GM12878 (cell line): Measurements from ENCODE around the gene IGF1R. TPM values are rescaled to one million over a fixed set of nuclear protein-coding genes. Genes with fewer than 3 reads are reported as not detected.

ENCODE experiments used
- ATF3 ChIP-seq: IDR thresholded peaks from 2 replicates; pipeline ENCODE4 v1.6.1; 2011; ENCODE audit warnings: low read depth, mild to moderate bottlenecking, low read length, moderate library complexity, borderline replicate concordance; ENCODE audit errors: extremely low read depth
- BCLAF1 ChIP-seq: fragments of 450-650 bp; IDR thresholded peaks from 2 replicates; pipeline ENCODE4 v1.6.1; 2017; ENCODE audit warnings: antibody characterized with exemption, mild to moderate bottlenecking, moderate library complexity
- BHLHE40 ChIP-seq, 2 experiments: fragments of 450-650 bp in 1 of 2; IDR thresholded peaks; 2 replicates each; pipeline ENCODE4 v1.6.1; 2011 to 2017; ENCODE audit warnings: low read depth in 2 of 2, borderline replicate concordance in 1 of 2, improper control_type of control experiment in 1 of 2, low read length in 1 of 2, mild to moderate bottlenecking in 1 of 2
- CBFB ChIP-seq: IDR thresholded peaks from 2 replicates; pipeline ENCODE4 v1.6.1; 2016; ENCODE audit warnings: antibody characterized with exemption, low read depth
- CEBPZ ChIP-seq: fragments of 150-350 bp; IDR thresholded peaks from 2 replicates; pipeline ENCODE4 v1.6.1; 2016; ENCODE audit warnings: low read depth, low read length
- DPF2 ChIP-seq: fragments of 450-650 bp; IDR thresholded peaks from 2 replicates; pipeline ENCODE4 v1.6.1; 2017; ENCODE audit warnings: mild to moderate bottlenecking
- FOXM1 ChIP-seq: IDR thresholded peaks from 2 replicates; pipeline ENCODE4 v1.6.1; 2012; ENCODE audit warnings: low read depth, mild to moderate bottlenecking, inconsistent platforms, low read length, moderate library complexity
- HDAC6 ChIP-seq: fragments of 200-600 bp; sonication (generic); IDR thresholded peaks from one replicate; pipeline ENCODE4 v1.8.0; 2017; ENCODE audit warnings: antibody characterized with exemption; ENCODE audit not compliant: unreplicated experiment
- IRF5 ChIP-seq: fragments of 450-650 bp; IDR thresholded peaks from 2 replicates; pipeline ENCODE4 v1.6.1; 2017; ENCODE audit warnings: borderline replicate concordance
- NFYA ChIP-seq: IDR thresholded peaks from 2 replicates; pipeline ENCODE4 v1.6.1; 2011; ENCODE audit warnings: low read depth, mild to moderate bottlenecking, low read length, improper control_type of control experiment, borderline replicate concordance
- POLR2A ChIP-seq: IDR thresholded peaks from 2 replicates; pipeline ENCODE4 v1.6.1; 2011; ENCODE audit warnings: low read depth, mild to moderate bottlenecking, low read length
- RBBP5 ChIP-seq: fragments of 200-600 bp; sonication (generic); conservative IDR thresholded peaks from 2 replicates; pipeline ENCODE4 v1.6.1; 2016
- RELB ChIP-seq: fragments of 450-650 bp; IDR thresholded peaks from 2 replicates; pipeline ENCODE4 v1.6.1; 2017; ENCODE audit warnings: low read depth, mild to moderate bottlenecking, moderate library complexity
- SMC3 ChIP-seq: IDR thresholded peaks from 2 replicates; pipeline ENCODE4 v1.6.1; 2011; ENCODE audit warnings: low read length, improper control_type of control experiment, borderline replicate concordance
- TAF1 ChIP-seq: IDR thresholded peaks from 2 replicates; pipeline ENCODE4 v1.6.1; 2011; ENCODE audit warnings: mild to moderate bottlenecking, low read depth, low read length, borderline replicate concordance
- ZNF217 ChIP-seq: fragments of 450-650 bp; IDR thresholded peaks from 2 replicates; pipeline ENCODE4 v1.6.1; 2017; ENCODE audit warnings: antibody characterized with exemption, mild to moderate bottlenecking
- ZSCAN29 ChIP-seq: fragments of 450-650 bp; IDR thresholded peaks from 2 replicates; pipeline ENCODE4 v1.6.1; 2017; ENCODE audit warnings: mild to moderate bottlenecking, moderate library complexity
- polyA plus RNA-seq, 11 experiments: library from polyadenylated mRNA; depleted of rRNA in 4 of 11; unstranded in 6 of 11; stranded (reverse) in 5 of 11; fragments of >200 nt; fragmentation: Nextera tagmentation in 4 of 11; fragmentation: Illumina TruSeq in 1 of 11; extraction: Ambion mirVana in 4 of 11; extraction: Trizol in 1 of 11; gene quantifications; 1 replicate in 1 of 11; 2 replicates in 10 of 11; pipeline versions ENCODE4 v1.2.1 to v1.2.3, GENCODE V29; 2011 to 2016; ENCODE audit warnings: inconsistent platforms in 2 of 11, missing spikeins in 2 of 11, low read depth in 1 of 11
- total RNA-seq, 4 experiments: library from RNA; depleted of rRNA in 3 of 4; stranded (reverse); fragments of >200 nt in 3 of 4; fragmentation: Illumina TruSeq in 1 of 4; extraction: Trizol in 1 of 4; gene quantifications; 2 replicates each; pipeline versions ENCODE4 v1.2.1 to v1.2.3, GENCODE V29; 2013 to 2021

Gene IGF1R
- total and polyA plus RNA-seq, 10 of the 15 experiments (the other 5 are each of a cell fraction or from before 2014, with no cell fraction given) = 0.03 to 2.7 (median 0.66) TPM

GRCh38 chr15:98647026-98647773 is 1.1 kb upstream of the IGF1R start (continued):
- TF ChIP-seq ATF3 = no peak
- TF ChIP-seq POLR2A = no peak; the same call in 1 of the 2 replicates
- TF ChIP-seq IRF5 = no peak
- TF ChIP-seq ZSCAN29 = no peak
- TF ChIP-seq ZNF217 = peak; percentile 75; the same call in 1 of the 2 replicates
- TF ChIP-seq TAF1 = no peak; the same call in 1 of the 2 replicates
- no peak for TF ChIP-seq FOXM1
- TF ChIP-seq RELB = no peak
- TF ChIP-seq BCLAF1 = no peak
- peak; percentile 74 for TF ChIP-seq DPF2
- no peak for TF ChIP-seq HDAC6
- TF ChIP-seq NFYA = no peak
- no peak for TF ChIP-seq RBBP5
- no peak for TF ChIP-seq CEBPZ
- no peak for TF ChIP-seq SMC3
- TF ChIP-seq CBFB = no peak
- TF ChIP-seq BHLHE40 (IDR thresholded peaks at IDR 0.05; ENCODE audit: borderline replicate concordance in 1 of 2, low read depth in 2 of 2, low read length in 1 of 2) = peak; percentile 35 to 74; a peak in 3 of 4 replicates
